22Rv1 (cell line): ENCODE measurements around the gene OLFML3.

Experiments used
- CTCF ChIP-seq: fragments of 450-650 bp; IDR thresholded peaks from 2 replicates; pipeline ENCODE4 v1.5.1; 2017; ENCODE audit warnings: mild to moderate bottlenecking
- ZFX ChIP-seq: fragments of 450-650 bp; IDR thresholded peaks from 2 replicates; pipeline ENCODE4 v1.6.1; 2017; ENCODE audit warnings: antibody characterized with exemption, borderline replicate concordance

DNA sequence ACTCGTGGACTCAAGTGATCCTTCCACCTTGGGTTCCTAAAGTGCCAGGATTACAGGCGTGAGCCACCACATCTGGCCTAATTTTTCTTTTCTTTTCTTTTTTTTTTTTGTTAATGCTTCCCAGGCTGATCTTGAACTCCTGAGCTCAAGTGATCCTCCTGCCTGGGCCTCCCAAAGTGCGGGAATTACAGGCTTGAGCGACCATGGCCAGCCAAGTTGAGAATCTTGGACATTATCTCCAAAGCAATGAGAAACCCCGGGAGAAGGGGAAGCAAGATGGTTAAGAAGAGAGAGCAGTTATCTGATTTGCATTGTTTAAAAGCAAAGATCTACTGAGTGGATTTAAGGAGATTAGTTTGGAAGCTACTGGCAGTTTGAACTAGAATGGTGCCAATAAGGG lies 41.1 kb upstream of the OLFML3 start:
- TF ChIP-seq CTCF (no peak), ZFX (no peak)
